ENCODE measurements around the gene STAP1.

The STAP1 gene

GRCh38 chr4:67554096-67554495, 4.4 kb upstream of the STAP1 start:
- no peaks in the 10 kb centered on the region for H3K27me3 ChIP-seq (replicated peaks; ENCODE audit: control insufficient read depth, insufficient read depth, low read length, poor library complexity, severe bottlenecking)
- no peak overlapping the region for H3K27ac ChIP-seq (ENCODE audit: insufficient read depth, low read length, poor library complexity, severe bottlenecking)
- DNase-seq, result no peak
- peaks cover 5% of the 10 kb centered on the region for H3K4me1 ChIP-seq (ENCODE audit: control insufficient read depth, insufficient read depth, low read length, poor library complexity, severe bottlenecking)
- H3K4me3 ChIP-seq (ENCODE audit: insufficient read depth, low read depth, low read length, poor library complexity, severe bottlenecking), result no peak overlapping the region
- H3K9me3 ChIP-seq (ENCODE audit: control insufficient read depth, low read length), result no peaks in the 10 kb centered on the region
- H3K36me3 ChIP-seq (ENCODE audit: control insufficient read depth, insufficient read depth, low read length), result no peaks in the 10 kb centered on the region

GRCh38 chr4:67555447-67555846, 3.1 kb upstream of the STAP1 start:
- no peak for DNase-seq
- Histone ChIP-seq H3K27ac (ENCODE audit: insufficient read depth, low read length, poor library complexity, severe bottlenecking) (no peak overlapping the region), H3K4me3 (ENCODE audit: insufficient read depth, low read depth, low read length, poor library complexity, severe bottlenecking) (no peak overlapping the region), H3K36me3 (ENCODE audit: control insufficient read depth, insufficient read depth, low read length) (no peaks in the 10 kb centered on the region), H3K4me1 (ENCODE audit: control insufficient read depth, insufficient read depth, low read length, poor library complexity, severe bottlenecking) (peaks cover 5% of the 10 kb centered on the region), H3K9me3 (ENCODE audit: control insufficient read depth, low read length) (no peaks in the 10 kb centered on the region), H3K27me3 (replicated peaks; ENCODE audit: control insufficient read depth, insufficient read depth, low read length, poor library complexity, severe bottlenecking) (no peaks in the 10 kb centered on the region)

- H3K4me3 ChIP-seq (ENCODE audit: insufficient read depth, low read depth, low read length, poor library complexity, severe bottlenecking), result no peak overlapping the region
- DNase-seq, result no peak
- H3K36me3 ChIP-seq (ENCODE audit: control insufficient read depth, insufficient read depth, low read length), result no peaks in the 10 kb centered on the region
- H3K27ac ChIP-seq (ENCODE audit: insufficient read depth, low read length, poor library complexity, severe bottlenecking), result no peak overlapping the region
- peaks cover 5% of the 10 kb centered on the region for H3K4me1 ChIP-seq (ENCODE audit: control insufficient read depth, insufficient read depth, low read length, poor library complexity, severe bottlenecking)
- no peaks in the 10 kb centered on the region for H3K27me3 ChIP-seq (replicated peaks; ENCODE audit: control insufficient read depth, insufficient read depth, low read length, poor library complexity, severe bottlenecking)
- no peaks in the 10 kb centered on the region for H3K9me3 ChIP-seq (ENCODE audit: control insufficient read depth, low read length)
These were observed 2.1 kb upstream of the STAP1 start for GRCh38 chr4:67556436-67556835.

GRCh38 chr4:67565284-67565683, 6.8 kb downstream of the STAP1 start:
- Histone ChIP-seq H3K4me1 (ENCODE audit: control insufficient read depth, insufficient read depth, low read length, poor library complexity, severe bottlenecking) (no peaks in the 10 kb centered on the region), H3K27ac (ENCODE audit: insufficient read depth, low read length, poor library complexity, severe bottlenecking) (no peak overlapping the region), H3K36me3 (ENCODE audit: control insufficient read depth, insufficient read depth, low read length) (no peaks in the 10 kb centered on the region), H3K4me3 (ENCODE audit: insufficient read depth, low read depth, low read length, poor library complexity, severe bottlenecking) (no peak overlapping the region), H3K27me3 (replicated peaks; ENCODE audit: control insufficient read depth, insufficient read depth, low read length, poor library complexity, severe bottlenecking) (no peaks in the 10 kb centered on the region), H3K9me3 (ENCODE audit: control insufficient read depth, low read length) (no peaks in the 10 kb centered on the region)
- DNase-seq, result no peak

DNA sequence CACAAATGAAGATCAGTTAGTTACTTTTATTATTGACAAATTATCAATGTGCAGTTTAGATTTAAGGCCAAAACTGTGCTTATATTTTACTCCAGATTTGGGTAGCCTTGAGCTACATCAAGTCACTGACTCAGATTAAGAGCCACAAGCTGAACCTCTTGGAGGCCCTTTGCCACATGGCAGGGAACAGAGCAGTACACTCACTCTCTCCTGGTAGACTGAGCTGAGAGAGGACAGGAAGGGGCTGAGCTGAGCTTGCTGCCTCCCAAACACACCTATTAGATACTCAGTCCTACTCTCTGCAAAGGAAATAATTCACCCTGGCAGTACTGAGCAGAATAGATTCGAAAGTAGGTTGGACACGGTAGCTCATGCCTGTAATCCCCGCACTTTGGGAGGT, 7.8 kb downstream of the STAP1 start:
- Histone ChIP-seq H3K27me3 (replicated peaks; ENCODE audit: control insufficient read depth, insufficient read depth, low read length, poor library complexity, severe bottlenecking) (no peaks in the 10 kb centered on the region), H3K36me3 (ENCODE audit: control insufficient read depth, insufficient read depth, low read length) (no peaks in the 10 kb centered on the region), H3K4me1 (ENCODE audit: control insufficient read depth, insufficient read depth, low read length, poor library complexity, severe bottlenecking) (no peaks in the 10 kb centered on the region), H3K9me3 (ENCODE audit: control insufficient read depth, low read length) (no peaks in the 10 kb centered on the region), H3K4me3 (ENCODE audit: insufficient read depth, low read depth, low read length, poor library complexity, severe bottlenecking) (no peak overlapping the region), H3K27ac (ENCODE audit: insufficient read depth, low read length, poor library complexity, severe bottlenecking) (no peak overlapping the region)
- no peak for DNase-seq

- DNase-seq, result no peak
- no peak overlapping the region for H3K4me3 ChIP-seq (ENCODE audit: insufficient read depth, low read depth, low read length, poor library complexity, severe bottlenecking)
These were observed 10.3 kb downstream of the STAP1 start for GRCh38 chr4:67568820-67569219.

DNA sequence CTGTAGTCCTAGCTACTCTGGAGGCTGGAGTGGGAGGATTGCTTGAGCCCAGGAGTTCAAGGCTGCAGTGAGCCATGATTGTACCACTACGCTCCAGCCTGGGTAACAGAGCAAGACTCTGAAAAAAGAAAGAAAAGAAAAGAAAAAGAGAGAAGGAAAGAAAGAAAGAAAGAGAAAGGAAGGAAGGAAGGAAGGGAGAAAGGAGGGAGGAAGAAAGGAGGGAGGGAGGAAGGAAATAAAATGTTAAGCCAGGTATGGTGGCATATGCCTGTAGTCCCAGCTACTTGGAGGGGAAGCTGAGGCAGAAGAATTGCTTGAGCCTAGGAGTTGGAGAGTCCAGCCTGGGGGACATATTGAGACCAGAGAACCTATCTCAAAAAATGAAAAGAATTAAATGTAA, 12.0 kb downstream of the STAP1 start:
- Histone ChIP-seq H3K9me3 (ENCODE audit: control insufficient read depth, low read length) (no peaks in the 10 kb centered on the region), H3K27ac (ENCODE audit: insufficient read depth, low read length, poor library complexity, severe bottlenecking) (no peak overlapping the region), H3K27me3 (replicated peaks; ENCODE audit: control insufficient read depth, insufficient read depth, low read length, poor library complexity, severe bottlenecking) (no peaks in the 10 kb centered on the region), H3K36me3 (ENCODE audit: control insufficient read depth, insufficient read depth, low read length) (no peaks in the 10 kb centered on the region), H3K4me3 (ENCODE audit: insufficient read depth, low read depth, low read length, poor library complexity, severe bottlenecking) (no peak overlapping the region), H3K4me1 (ENCODE audit: control insufficient read depth, insufficient read depth, low read length, poor library complexity, severe bottlenecking) (no peaks in the 10 kb centered on the region)
- DNase-seq, result no peak

More at GRCh38 chr4:67568820-67569219, 10.3 kb downstream of the STAP1 start:
- Histone ChIP-seq H3K27ac (ENCODE audit: insufficient read depth, low read length, poor library complexity, severe bottlenecking) (no peak overlapping the region), H3K27me3 (replicated peaks; ENCODE audit: control insufficient read depth, insufficient read depth, low read length, poor library complexity, severe bottlenecking) (no peaks in the 10 kb centered on the region), H3K9me3 (ENCODE audit: control insufficient read depth, low read length) (no peaks in the 10 kb centered on the region), H3K36me3 (ENCODE audit: control insufficient read depth, insufficient read depth, low read length) (no peaks in the 10 kb centered on the region), H3K4me1 (ENCODE audit: control insufficient read depth, insufficient read depth, low read length, poor library complexity, severe bottlenecking) (no peaks in the 10 kb centered on the region)

DNA sequence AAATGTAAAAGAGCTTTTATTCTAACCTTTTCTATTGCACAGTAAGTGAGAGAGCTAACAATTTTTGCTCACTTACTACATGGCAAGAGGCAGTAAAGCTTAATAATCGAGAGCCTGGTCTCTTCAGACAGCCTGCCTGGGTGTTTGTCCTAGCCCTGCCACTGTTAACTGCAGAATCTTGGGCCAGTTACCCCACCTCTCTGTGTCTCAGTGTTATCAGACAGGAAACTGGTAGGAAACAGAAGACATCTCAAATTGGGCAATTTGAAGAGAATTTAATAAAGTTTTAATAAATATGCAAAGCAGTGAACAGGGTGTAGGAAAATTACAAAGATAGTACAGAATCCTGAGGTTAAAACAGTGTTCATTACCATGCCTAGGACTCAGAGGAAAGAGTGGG, 13.4 kb downstream of the STAP1 start:
- H3K9me3 ChIP-seq (ENCODE audit: control insufficient read depth, low read length), result no peaks in the 10 kb centered on the region
- H3K27ac ChIP-seq (ENCODE audit: insufficient read depth, low read length, poor library complexity, severe bottlenecking), result no peak overlapping the region
- H3K4me1 ChIP-seq (ENCODE audit: control insufficient read depth, insufficient read depth, low read length, poor library complexity, severe bottlenecking), result no peaks in the 10 kb centered on the region
- DNase-seq, result no peak
- no peak overlapping the region for H3K4me3 ChIP-seq (ENCODE audit: insufficient read depth, low read depth, low read length, poor library complexity, severe bottlenecking)
- no peaks in the 10 kb centered on the region for H3K36me3 ChIP-seq (ENCODE audit: control insufficient read depth, insufficient read depth, low read length)
- H3K27me3 ChIP-seq (replicated peaks; ENCODE audit: control insufficient read depth, insufficient read depth, low read length, poor library complexity, severe bottlenecking), result no peaks in the 10 kb centered on the region

- Histone ChIP-seq H3K27ac (ENCODE audit: insufficient read depth, low read length, poor library complexity, severe bottlenecking) (no peak overlapping the region), H3K4me3 (ENCODE audit: insufficient read depth, low read depth, low read length, poor library complexity, severe bottlenecking) (no peak overlapping the region), H3K27me3 (replicated peaks; ENCODE audit: control insufficient read depth, insufficient read depth, low read length, poor library complexity, severe bottlenecking) (no peaks in the 10 kb centered on the region), H3K4me1 (ENCODE audit: control insufficient read depth, insufficient read depth, low read length, poor library complexity, severe bottlenecking) (no peaks in the 10 kb centered on the region), H3K9me3 (ENCODE audit: control insufficient read depth, low read length) (no peaks in the 10 kb centered on the region), H3K36me3 (ENCODE audit: control insufficient read depth, insufficient read depth, low read length) (no peaks in the 10 kb centered on the region)
- no peak for DNase-seq
These were observed 14.7 kb downstream of the STAP1 start for GRCh38 chr4:67573193-67573592.

DNA sequence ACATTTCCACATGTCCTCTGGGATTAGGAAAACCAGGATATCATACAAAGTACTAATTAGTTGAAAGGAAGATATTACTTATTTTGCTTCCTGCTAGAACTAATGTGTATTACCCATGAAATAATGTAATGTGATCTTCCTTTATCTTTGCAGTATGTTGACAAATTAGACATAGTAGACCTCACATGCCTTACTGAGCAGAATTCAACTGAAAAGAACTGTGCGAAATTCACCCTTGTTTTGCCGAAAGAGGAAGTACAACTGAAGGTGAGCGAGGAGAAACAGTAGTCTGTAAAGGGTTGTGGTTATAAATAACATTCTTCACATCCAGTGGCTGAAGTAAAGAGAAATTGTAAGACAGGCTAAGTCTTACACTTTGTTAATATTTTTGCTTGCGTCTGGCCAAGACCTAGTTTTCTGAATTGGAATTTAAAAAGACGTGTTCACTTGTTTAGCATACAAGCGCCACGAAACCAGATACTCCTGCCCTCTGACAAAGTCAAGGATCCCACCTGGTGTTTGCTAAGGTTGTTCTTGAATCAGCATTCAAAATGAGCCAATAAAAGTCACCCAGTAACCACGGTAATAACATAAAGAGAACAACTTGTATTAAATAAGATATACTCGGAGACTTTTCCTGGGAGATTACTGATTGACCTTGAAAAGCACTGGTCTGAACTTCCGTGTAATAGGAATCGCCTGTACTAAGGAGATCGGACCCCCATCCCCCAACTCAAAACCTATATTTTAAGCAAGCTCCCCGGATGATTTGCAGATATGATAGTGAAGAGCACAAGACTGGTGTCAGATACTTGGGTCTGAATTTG, 16.9 kb downstream of the STAP1 start:
- H3K4me3 ChIP-seq (ENCODE audit: insufficient read depth, low read depth, low read length, poor library complexity, severe bottlenecking), result no peak overlapping the region
- no peak overlapping the region for H3K27ac ChIP-seq (ENCODE audit: insufficient read depth, low read length, poor library complexity, severe bottlenecking)
- H3K36me3 ChIP-seq (ENCODE audit: control insufficient read depth, insufficient read depth, low read length), result no peaks in the 10 kb centered on the region
- no peaks in the 10 kb centered on the region for H3K27me3 ChIP-seq (replicated peaks; ENCODE audit: control insufficient read depth, insufficient read depth, low read length, poor library complexity, severe bottlenecking)
- DNase-seq, result no peak
- no peaks in the 10 kb centered on the region for H3K4me1 ChIP-seq (ENCODE audit: control insufficient read depth, insufficient read depth, low read length, poor library complexity, severe bottlenecking)
- H3K9me3 ChIP-seq (ENCODE audit: control insufficient read depth, low read length), result no peaks in the 10 kb centered on the region
